ENCODE data around the gene ADSL.

- TF ChIP-seq EZH2 (IDR thresholded peaks at IDR 0.05; ENCODE audit: borderline replicate concordance, low read depth, low read length, severe bottlenecking): no peak
- TF ChIP-seq CTCF (IDR thresholded peaks at IDR 0.05; ENCODE audit: borderline replicate concordance, extremely low read depth, low read length, poor library complexity, severe bottlenecking): no peak
These were observed 19.8 kb downstream of the ADSL start for GRCh38 chr22:40366068-40366467.

All from DND-41 (cell line).